HG02588 (cell line): ENCODE data around the gene PRSS23.
"Not testable (repeated sequence)": the region's sequence is repeated elsewhere in the genome, so short reads cannot be mapped to it uniquely, and the experiment has no call there.

Experiments
- ATAC-seq: cut with Tn5 transposase; IDR thresholded peaks from one replicate; pipeline ENCODE4 v1.9.1; 2021; ENCODE audit warnings: mild to moderate bottlenecking, moderate library complexity; ENCODE audit not compliant: unreplicated experiment

The PRSS23 gene

DNA sequence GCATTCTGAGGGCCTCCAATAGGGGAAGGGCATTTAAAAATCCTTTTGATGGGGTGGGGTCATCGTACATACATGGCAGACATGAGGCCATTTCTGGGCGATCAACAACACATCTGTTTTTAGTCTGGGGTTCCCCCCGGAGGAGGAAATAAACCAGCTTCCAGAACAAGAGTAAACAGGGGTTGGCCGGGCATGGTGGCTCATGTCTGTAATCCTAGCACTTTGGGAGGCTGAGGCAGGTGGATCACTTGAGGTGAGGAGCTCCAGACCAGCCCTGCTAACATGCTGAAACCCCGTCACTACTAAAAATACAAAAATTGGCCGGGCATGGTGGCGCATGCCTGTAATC, 12.0 kb downstream of the PRSS23 start:
- ATAC-seq: no peak

DNA sequence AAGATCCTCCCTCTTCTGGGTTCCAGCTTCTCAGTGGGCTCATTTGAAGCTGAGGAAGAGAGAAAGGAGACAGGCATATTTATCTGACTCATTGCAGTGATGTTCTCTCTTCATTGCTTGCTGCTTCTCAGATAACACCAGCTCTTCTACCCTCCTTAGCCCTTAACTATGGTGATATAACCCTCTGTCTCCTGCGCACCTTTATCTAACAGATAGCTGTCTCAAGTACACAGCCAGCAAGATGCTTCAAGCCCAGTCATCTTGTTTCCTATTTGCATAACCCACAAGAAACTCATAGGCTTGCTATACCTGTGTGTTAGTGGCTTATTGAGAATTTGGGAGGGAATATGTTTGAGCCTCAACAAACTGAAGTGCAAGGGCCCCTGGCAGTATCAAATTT, 12.6 kb downstream of the PRSS23 start:
- ATAC-seq: peak; percentile 88

GRCh38 chr11:86814775-86815174, 14.4 kb downstream of the PRSS23 start:
- ATAC-seq: no peak

DNA sequence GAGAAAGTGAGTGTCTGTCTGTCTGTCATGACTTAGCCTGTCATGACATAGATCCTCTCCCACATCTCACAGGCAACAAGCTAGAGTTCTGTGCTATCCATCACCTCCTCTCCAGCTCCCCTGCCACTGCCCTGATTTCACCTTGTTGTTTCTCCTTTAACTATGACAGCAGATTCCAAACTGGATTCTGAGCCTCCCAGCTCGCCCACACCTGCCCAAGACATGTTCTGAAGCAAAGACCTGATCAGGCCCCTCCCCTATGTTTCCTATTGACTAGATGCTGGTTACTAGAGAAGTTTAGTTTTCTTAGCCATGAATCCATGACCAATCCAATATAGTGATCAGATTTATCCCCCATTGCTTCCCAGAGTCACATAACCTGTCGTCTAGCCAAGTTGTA, 15.4 kb downstream of the PRSS23 start:
- ATAC-seq: no peak

DNA sequence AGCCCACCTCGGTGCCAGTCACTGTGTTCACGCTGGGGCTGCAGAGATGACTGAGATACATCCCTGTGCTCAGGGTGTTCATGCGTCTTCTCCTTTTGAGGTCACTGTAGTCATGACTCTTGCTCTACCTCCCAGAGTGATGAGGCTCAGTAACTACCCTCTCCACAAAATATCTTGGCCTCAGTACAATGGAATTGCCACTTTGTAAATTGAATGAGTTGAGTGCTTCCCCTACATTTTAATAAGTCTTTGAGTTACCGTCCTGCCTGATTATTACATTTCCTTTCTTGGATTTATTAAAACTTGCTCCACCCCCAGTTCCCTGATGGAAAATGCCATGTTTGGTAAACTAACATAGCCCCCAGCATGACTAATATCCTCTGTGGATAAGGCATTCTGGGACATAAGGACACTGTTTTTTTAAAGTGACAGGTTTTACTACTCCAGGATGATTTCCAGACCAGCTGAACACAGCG, 15.9 kb downstream of the PRSS23 start:
- no peak for ATAC-seq

DNA sequence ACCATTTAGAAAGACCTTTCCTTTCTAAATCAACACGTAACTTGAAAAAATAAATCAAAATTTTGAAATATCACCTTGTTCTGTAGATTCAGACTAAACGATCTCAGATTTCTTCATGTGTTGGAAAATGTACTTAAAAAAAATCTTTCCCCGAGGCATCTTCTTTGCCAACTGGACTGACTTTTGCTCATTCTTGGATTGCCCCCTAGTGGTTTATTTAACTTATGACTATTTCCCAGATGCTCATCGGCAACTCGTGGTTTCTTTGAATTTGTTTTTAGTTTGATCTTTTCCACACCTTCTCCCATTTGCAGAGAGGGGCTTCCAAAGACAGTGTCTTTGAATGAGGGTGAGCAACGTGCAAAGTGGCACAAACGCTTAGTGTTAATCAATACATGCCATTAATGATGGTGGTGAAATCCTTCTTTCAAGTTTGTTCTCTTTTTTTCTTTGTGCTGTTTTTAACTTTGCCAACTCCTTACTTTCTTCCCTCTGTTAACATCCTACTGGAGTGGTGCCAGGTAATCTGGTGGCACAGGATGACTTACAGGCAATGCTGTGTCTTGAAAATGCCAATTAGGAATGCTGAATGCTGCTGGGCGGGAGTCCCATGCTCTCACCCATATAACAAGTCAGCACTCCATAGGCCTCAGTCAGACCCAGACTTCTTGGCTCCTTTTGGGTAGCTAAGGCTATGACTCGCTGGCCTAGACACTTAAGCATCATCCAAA, 18.3 kb downstream of the PRSS23 start:
- peak; percentile 42 for ATAC-seq

- not testable (repeated sequence) for ATAC-seq
These were observed 23.8 kb downstream of the PRSS23 start for GRCh38 chr11:86824139-86824538.

- ATAC-seq: not testable (repeated sequence)
These were observed 34.0 kb downstream of the PRSS23 start for GRCh38 chr11:86834376-86834775.

GRCh38 chr11:86844762-86845508, 44.6 kb downstream of the PRSS23 start:
- not testable (repeated sequence) for ATAC-seq

GRCh38 chr11:86848132-86848531, 47.8 kb downstream of the PRSS23 start:
- no peak for ATAC-seq

GRCh38 chr11:86849679-86850078, 49.3 kb downstream of the PRSS23 start:
- no peak for ATAC-seq
